K562 (cell line): Measurements from ENCODE around the gene ARL8A. TPM values are rescaled to one million over a fixed set of nuclear protein-coding genes. Genes with fewer than 3 reads are reported as not detected.
A peak's percentile ranks its signal among the peaks of the same experiment; 100 is the strongest.

Source experiments
- CEBPG ChIP-seq, 3 experiments: fragments of 200-800 bp in 1 of 3; sonication (Bioruptor generic) in 1 of 3; sonication (generic) in 1 of 3; formaldehyde crosslinking in 1 of 3; IDR thresholded peaks in 2 of 3; conservative IDR thresholded peaks in 1 of 3; 2 replicates each; pipeline versions ENCODE4 v1.6.1 to v1.8.0; 2016 to 2022; ENCODE audit warnings: missing compliant biosample characterization in 2 of 3, missing genetic modification characterization in 2 of 3, mild to moderate bottlenecking in 1 of 3, missing genetic modification reagents in 1 of 3
- KLF13 ChIP-seq: fragments of 450-650 bp; IDR thresholded peaks from 2 replicates; pipeline ENCODE4 v1.6.1; 2016; ENCODE audit warnings: missing genetic modification characterization, low read depth, mild to moderate bottlenecking, missing compliant biosample characterization, moderate library complexity, borderline replicate concordance
- POLR2H ChIP-seq: IDR thresholded peaks from 2 replicates; pipeline ENCODE4 v1.6.1; 2016; ENCODE audit warnings: missing genetic modification characterization, low read depth, mild to moderate bottlenecking, control low read depth, missing compliant biosample characterization, moderate library complexity
- RBM14 ChIP-seq: fragments of 200-400 bp; formaldehyde crosslinking; IDR thresholded peaks from 2 replicates; pipeline ENCODE4 v1.6.1; 2018; ENCODE audit warnings: low read depth, mild to moderate bottlenecking, low read length, moderate library complexity, borderline replicate concordance; ENCODE audit not compliant: insufficient read depth
- SUPT5H ChIP-seq: fragments of 450-650 bp; IDR thresholded peaks from 2 replicates; pipeline ENCODE4 v1.6.1; 2016
- polyA plus RNA-seq, 8 experiments: library from polyadenylated mRNA; depleted of rRNA in 4 of 8; stranded (reverse) in 5 of 8; unstranded in 3 of 8; fragments of >200 nt; fragmentation: Nextera tagmentation in 2 of 8; fragmentation: Illumina TruSeq in 1 of 8; extraction: Ambion mirVana in 2 of 8; extraction: Trizol in 1 of 8; gene quantifications; 2 replicates each; pipeline versions ENCODE4 v1.2.1 to v1.2.3, GENCODE V29; 2011 to 2014; ENCODE audit warnings: inconsistent platforms in 1 of 8, missing spikeins in 1 of 8
- total RNA-seq, 7 experiments: library from RNA; depleted of rRNA in 6 of 7; stranded (reverse); fragments of >200 nt in 6 of 7; fragmentation: Illumina TruSeq in 2 of 7; extraction: Trizol in 2 of 7; gene quantifications; 2 replicates each; pipeline versions ENCODE4 v1.2.1 to v1.2.3, GENCODE V29; 2011 to 2021; ENCODE audit warnings: low replicate concordance in 1 of 7
- TF ChIP-seq, protein P1 (sequence below): fragments of 200-800 bp; sonication (Bioruptor generic); IDR thresholded peaks from 2 replicates; pipeline ENCODE4 v1.6.1; 2017; ENCODE audit warnings: missing genetic modification characterization, missing compliant biosample characterization
- TF ChIP-seq, protein P2 (sequence below): sonication (generic); formaldehyde crosslinking; IDR thresholded peaks from 2 replicates; pipeline ENCODE4 v1.8.0; 2022; ENCODE audit warnings: mild to moderate bottlenecking, missing genetic modification reagents
- TF ChIP-seq, protein P3 (sequence below), 2 experiments: fragments of 450-650 bp in 1 of 2; sonication (generic) in 1 of 2; formaldehyde crosslinking in 1 of 2; IDR thresholded peaks; 2 replicates each; pipeline versions ENCODE4 v1.7.1 to v1.9.0; 2016 to 2022; ENCODE audit warnings: inconsistent platforms in 1 of 2, mild to moderate bottlenecking in 1 of 2, missing genetic modification reagents in 1 of 2

ARL8A gene
- total and polyA plus RNA-seq, 9 of the 15 experiments (the other 6 are each of a cell fraction or from before 2014, with no cell fraction given) = 0.17 to 27.3 (median 15.6) TPM

DNA sequence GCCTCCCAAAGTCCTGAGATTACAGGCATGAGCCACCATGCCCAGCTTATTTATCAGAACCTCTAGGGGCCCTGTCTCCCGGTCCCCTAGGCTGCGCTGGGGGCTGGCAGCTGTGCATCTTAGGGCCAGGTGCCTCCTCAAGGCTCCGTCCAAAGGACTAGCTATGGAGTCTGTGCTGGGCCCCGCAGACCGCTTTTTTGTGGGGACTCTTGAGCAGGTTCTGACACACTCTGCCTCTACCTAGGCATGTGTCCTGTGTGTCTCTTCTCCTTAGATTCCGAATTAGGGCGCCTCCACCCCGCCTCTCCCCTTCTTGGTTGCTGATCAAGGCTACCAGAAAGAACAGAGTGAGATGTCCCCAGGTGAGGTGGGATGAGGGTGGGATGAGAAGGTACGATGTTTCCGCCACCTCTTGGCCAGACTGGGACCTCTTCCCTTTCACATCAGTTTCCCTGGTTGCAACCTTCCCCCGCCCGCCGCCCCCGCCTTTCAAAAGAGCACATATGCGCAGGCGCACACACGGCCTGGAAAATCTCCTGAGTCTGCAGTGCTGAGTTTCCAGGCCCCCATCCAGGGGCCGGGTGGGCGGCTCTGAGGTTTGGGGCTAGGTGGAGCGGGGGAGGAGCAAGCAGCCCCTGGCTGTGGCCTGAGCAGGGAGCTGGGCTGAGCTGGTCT, 20.9 kb upstream of the ARL8A start (continued):
- TF ChIP-seq, protein P1, sequence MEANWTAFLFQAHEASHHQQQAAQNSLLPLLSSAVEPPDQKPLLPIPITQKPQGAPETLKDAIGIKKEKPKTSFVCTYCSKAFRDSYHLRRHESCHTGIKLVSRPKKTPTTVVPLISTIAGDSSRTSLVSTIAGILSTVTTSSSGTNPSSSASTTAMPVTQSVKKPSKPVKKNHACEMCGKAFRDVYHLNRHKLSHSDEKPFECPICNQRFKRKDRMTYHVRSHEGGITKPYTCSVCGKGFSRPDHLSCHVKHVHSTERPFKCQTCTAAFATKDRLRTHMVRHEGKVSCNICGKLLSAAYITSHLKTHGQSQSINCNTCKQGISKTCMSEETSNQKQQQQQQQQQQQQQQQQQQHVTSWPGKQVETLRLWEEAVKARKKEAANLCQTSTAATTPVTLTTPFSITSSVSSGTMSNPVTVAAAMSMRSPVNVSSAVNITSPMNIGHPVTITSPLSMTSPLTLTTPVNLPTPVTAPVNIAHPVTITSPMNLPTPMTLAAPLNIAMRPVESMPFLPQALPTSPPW = peak; percentile 75
- TF ChIP-seq KLF13 (tag) (no peak), POLR2H (tag) (no peak), SUPT5H (peak; percentile 16; the same call in 1 of the 2 replicates), RBM14 (no peak), CEBPG (CRISPR knock-in tag; IDR thresholded peaks at IDR 0.05) (0 out of 2 replicates have a peak, but pooled peaks have one; percentile 9), CEBPG (tag; conservative IDR thresholded peaks at IDR 0.05 in 1 of 2, IDR thresholded peaks at IDR 0.05 in 1 of 2) (no peak)
- TF ChIP-seq, protein P2, sequence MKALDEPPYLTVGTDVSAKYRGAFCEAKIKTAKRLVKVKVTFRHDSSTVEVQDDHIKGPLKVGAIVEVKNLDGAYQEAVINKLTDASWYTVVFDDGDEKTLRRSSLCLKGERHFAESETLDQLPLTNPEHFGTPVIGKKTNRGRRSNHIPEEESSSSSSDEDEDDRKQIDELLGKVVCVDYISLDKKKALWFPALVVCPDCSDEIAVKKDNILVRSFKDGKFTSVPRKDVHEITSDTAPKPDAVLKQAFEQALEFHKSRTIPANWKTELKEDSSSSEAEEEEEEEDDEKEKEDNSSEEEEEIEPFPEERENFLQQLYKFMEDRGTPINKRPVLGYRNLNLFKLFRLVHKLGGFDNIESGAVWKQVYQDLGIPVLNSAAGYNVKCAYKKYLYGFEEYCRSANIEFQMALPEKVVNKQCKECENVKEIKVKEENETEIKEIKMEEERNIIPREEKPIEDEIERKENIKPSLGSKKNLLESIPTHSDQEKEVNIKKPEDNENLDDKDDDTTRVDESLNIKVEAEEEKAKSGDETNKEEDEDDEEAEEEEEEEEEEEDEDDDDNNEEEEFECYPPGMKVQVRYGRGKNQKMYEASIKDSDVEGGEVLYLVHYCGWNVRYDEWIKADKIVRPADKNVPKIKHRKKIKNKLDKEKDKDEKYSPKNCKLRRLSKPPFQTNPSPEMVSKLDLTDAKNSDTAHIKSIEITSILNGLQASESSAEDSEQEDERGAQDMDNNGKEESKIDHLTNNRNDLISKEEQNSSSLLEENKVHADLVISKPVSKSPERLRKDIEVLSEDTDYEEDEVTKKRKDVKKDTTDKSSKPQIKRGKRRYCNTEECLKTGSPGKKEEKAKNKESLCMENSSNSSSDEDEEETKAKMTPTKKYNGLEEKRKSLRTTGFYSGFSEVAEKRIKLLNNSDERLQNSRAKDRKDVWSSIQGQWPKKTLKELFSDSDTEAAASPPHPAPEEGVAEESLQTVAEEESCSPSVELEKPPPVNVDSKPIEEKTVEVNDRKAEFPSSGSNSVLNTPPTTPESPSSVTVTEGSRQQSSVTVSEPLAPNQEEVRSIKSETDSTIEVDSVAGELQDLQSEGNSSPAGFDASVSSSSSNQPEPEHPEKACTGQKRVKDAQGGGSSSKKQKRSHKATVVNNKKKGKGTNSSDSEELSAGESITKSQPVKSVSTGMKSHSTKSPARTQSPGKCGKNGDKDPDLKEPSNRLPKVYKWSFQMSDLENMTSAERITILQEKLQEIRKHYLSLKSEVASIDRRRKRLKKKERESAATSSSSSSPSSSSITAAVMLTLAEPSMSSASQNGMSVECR (CRISPR knock-in tag) = no peak; the same call in 1 of the 2 replicates
- TF ChIP-seq, protein P3, sequence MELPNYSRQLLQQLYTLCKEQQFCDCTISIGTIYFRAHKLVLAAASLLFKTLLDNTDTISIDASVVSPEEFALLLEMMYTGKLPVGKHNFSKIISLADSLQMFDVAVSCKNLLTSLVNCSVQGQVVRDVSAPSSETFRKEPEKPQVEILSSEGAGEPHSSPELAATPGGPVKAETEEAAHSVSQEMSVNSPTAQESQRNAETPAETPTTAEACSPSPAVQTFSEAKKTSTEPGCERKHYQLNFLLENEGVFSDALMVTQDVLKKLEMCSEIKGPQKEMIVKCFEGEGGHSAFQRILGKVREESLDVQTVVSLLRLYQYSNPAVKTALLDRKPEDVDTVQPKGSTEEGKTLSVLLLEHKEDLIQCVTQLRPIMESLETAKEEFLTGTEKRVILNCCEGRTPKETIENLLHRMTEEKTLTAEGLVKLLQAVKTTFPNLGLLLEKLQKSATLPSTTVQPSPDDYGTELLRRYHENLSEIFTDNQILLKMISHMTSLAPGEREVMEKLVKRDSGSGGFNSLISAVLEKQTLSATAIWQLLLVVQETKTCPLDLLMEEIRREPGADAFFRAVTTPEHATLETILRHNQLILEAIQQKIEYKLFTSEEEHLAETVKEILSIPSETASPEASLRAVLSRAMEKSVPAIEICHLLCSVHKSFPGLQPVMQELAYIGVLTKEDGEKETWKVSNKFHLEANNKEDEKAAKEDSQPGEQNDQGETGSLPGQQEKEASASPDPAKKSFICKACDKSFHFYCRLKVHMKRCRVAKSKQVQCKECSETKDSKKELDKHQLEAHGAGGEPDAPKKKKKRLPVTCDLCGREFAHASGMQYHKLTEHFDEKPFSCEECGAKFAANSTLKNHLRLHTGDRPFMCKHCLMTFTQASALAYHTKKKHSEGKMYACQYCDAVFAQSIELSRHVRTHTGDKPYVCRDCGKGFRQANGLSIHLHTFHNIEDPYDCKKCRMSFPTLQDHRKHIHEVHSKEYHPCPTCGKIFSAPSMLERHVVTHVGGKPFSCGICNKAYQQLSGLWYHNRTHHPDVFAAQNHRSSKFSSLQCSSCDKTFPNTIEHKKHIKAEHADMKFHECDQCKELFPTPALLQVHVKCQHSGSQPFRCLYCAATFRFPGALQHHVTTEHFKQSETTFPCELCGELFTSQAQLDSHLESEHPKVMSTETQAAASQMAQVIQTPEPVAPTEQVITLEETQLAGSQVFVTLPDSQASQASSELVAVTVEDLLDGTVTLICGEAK (IDR thresholded peaks at IDR 0.05) = no peak
- TF ChIP-seq, protein P3 (CRISPR knock-in tag; IDR thresholded peaks at IDR 0.05) = no peak
